WI38 (cell line): ENCODE results near the gene ROR1.

Experiments
- H3K4me3 ChIP-seq: 2 replicates; pipeline ENCODE4 v1.5.1; 2011; ENCODE audit warnings: low read depth, mild to moderate bottlenecking, control low read depth, low read length
- TF ChIP-seq, protein P1 (sequence below): IDR thresholded peaks from 2 replicates; pipeline ENCODE4 v1.5.1; 2012; ENCODE audit warnings: low read depth, mild to moderate bottlenecking, control low read depth, low read length

Gene ROR1

DNA sequence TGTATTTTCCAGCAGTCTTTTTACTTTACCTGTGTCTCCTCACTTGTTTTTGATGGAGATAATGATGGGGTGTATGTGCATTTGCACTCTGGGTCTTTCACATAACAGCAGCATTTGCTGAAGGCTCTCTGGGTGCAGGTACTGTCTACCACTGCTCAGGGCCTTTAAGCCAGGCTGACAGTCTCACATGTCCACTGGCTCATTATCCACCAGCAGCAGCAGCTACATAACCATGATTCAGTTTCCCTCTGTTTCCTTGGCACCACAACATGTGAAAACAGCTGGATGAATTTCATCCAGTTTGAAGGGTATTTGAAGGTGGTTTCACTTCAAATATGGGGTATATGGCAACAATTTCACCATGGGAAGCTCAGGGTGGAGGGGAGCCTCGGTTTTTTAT, 41.2 kb upstream of the ROR1 start:
- TF ChIP-seq, protein P1, sequence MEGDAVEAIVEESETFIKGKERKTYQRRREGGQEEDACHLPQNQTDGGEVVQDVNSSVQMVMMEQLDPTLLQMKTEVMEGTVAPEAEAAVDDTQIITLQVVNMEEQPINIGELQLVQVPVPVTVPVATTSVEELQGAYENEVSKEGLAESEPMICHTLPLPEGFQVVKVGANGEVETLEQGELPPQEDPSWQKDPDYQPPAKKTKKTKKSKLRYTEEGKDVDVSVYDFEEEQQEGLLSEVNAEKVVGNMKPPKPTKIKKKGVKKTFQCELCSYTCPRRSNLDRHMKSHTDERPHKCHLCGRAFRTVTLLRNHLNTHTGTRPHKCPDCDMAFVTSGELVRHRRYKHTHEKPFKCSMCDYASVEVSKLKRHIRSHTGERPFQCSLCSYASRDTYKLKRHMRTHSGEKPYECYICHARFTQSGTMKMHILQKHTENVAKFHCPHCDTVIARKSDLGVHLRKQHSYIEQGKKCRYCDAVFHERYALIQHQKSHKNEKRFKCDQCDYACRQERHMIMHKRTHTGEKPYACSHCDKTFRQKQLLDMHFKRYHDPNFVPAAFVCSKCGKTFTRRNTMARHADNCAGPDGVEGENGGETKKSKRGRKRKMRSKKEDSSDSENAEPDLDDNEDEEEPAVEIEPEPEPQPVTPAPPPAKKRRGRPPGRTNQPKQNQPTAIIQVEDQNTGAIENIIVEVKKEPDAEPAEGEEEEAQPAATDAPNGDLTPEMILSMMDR: no peak
- H3K4me3 ChIP-seq: no peak overlapping the region

DNA sequence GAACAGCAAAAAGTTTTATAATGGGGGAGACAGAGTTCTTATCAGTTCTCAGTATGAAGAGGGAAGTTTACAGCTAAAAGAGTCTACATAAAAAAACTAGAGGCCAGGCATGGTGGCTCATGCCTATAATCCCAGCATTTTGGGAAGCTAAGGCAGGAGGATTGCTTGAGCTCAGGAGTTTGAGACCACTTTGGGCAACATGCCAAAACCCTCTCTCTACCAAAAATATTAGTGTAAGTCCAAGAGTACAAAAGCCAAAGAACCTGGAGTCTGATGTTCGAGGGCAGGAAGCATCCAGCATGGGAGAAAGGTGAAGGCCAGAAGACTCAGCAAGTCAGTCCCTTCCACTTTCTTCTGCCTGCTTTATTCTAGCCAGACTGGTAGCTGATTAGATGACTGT, 35.0 kb upstream of the ROR1 start:
- H3K4me3 ChIP-seq: no peak overlapping the region
- TF ChIP-seq, protein P1: no peak

DNA sequence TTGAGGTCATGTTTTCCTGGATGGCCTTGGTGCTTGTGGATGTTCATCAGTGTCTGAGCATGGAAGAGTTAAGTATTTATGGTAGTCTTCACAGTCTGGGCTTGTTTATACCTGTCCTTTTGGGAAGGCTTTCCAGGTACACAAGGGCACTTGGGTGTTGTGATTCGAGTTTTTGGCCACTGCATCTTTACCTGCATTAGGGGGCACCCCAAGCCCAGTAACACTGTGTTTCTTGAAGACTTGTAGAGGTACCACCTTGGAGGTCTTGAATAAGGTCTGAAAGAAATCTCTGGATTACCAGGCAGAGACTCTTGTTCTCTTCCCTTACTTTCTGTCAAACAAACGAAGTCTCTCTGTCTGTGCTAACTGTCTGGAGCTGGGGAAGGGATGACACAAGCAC, 34.4 kb upstream of the ROR1 start:
- TF ChIP-seq, protein P1: no peak
- no peak overlapping the region for H3K4me3 ChIP-seq

DNA sequence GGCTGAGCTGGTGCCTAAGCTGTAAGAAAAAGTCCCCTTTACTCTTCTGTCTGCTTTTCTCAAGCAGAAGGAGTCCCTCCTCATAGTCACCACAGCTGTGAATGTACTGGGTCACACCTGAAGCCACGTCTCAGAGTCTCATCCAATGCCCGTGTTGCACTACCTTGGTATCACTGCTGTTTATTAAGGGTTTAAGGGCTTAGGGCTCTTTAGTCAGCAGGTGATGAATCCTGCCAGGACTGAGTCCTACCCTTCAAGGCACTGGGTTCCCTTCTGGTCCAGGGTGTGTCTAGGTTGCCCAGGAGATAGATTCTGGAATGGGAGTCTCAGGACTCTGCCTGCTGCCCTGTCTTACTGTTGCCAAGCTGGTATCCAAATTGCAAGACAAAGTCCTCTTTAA, 33.4 kb upstream of the ROR1 start:
- TF ChIP-seq, protein P1: no peak
- no peak overlapping the region for H3K4me3 ChIP-seq

DNA sequence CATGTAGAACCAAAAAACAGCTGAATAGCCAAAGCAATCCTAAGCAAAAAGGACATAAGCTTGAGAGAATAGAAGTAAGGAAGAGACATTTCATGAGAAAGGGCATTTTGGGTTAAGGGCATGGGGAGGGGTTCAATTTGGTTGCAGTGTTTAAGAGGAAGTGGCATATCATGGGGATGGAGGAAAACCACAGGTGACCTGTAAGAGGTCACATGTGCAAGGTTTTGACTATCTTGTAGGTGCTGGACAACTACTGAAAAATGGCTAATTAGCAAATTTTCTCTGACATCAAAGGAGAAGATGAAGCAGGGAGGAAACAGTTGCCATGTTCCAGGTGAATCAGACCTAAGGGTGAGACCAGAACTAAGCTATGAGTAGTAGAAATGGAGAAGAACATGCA, 31.3 kb upstream of the ROR1 start:
- TF ChIP-seq, protein P1: no peak
- H3K4me3 ChIP-seq: no peak overlapping the region

DNA sequence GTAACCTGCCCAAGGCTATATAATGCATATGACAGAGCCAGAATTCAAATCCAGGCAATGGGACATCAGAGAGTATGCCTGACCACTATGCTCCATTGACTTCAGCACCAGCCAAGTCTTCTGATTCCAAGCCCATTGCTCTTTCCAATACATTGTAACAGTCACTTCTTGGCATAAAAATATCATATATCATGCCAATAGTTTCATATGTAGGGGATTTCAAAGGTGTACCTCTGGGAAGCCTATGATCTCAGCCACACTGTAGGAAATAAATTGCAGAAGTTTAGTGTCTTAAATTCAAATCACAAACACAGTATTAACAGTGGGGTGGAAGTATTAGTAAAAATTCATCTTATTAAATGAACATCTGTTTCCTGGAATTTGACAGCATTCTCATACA, 30.0 kb upstream of the ROR1 start:
- TF ChIP-seq, protein P1: no peak
- H3K4me3 ChIP-seq: no peak overlapping the region

DNA sequence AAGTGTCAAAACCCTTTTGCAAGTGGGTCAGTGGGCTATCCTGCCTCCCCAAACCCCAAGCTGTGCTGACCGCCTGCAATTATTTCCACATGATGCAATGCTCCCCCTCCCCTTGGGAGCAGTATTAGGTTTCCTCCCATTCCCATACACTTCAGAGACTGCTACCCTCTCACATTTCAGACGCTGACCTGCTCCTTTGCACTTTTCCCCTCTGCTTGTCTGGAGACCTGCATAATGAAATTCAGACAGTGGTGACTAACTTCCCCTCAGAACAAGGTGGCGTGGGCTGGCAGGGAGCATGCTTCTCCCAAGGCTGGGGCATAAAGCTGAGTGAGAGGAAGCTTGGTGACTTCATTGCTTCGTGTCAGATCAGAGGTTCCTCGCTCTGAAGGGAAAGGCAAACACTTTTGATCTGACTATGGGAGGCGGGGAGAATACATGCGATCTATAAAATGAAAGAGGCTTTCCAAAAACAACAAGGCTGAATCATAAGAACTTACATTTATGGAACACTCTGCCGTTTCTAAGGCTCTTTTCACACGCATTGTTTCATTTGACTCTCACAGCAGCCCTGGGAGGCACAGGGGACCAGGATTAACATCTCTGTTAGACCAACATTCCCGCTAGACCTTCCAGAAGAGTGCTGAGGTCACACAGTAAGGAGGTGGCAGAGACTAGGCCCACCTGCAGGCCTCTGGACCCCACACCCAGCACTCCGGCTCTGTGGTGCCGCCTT, 27.5 kb upstream of the ROR1 start:
- no peak overlapping the region for H3K4me3 ChIP-seq
- TF ChIP-seq, protein P1: no peak
